Measurements from ENCODE around the gene ERFE.

Gene ERFE

DNA sequence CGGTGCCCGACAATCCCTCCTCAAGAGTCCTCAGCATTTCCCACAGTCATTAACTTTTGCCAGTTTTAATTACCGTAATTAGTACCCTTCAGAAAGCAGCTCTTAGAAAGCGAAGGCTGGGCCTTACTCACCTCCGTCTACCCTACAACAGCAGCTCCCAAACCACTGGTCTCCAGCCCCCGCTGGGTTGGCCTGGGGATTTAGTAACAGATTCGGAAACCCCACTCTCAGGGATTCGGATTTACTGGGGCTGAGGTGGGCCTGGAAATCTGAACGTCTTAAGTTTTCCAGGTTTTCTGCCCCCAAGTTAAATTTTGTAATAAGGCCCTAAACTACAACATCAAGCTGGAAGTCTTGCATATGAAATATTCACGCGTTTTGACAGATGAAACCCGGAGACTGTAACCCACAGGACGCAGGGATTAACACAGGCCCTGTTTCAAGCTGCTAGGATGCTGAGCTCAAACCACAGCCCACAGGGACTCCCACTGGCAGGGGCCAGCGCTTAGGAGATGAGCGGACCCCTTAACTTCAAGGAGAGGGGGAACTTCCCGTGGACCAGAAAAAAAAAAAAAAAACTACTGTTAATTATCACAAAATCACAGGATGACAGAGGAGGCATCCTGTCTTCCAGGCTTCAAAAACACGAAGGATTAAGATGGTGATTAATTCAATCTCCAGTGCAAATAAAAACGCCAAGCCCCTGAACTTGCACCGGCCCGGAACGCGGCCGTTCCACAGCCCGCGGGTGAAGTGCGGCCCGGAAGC lies 43.7 kb downstream of the ERFE start:
- DNase-seq (ENCODE audit: extremely low read depth, low read depth): no peak
- TF ChIP-seq, protein P1, sequence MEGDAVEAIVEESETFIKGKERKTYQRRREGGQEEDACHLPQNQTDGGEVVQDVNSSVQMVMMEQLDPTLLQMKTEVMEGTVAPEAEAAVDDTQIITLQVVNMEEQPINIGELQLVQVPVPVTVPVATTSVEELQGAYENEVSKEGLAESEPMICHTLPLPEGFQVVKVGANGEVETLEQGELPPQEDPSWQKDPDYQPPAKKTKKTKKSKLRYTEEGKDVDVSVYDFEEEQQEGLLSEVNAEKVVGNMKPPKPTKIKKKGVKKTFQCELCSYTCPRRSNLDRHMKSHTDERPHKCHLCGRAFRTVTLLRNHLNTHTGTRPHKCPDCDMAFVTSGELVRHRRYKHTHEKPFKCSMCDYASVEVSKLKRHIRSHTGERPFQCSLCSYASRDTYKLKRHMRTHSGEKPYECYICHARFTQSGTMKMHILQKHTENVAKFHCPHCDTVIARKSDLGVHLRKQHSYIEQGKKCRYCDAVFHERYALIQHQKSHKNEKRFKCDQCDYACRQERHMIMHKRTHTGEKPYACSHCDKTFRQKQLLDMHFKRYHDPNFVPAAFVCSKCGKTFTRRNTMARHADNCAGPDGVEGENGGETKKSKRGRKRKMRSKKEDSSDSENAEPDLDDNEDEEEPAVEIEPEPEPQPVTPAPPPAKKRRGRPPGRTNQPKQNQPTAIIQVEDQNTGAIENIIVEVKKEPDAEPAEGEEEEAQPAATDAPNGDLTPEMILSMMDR (IDR thresholded peaks at IDR 0.05; ENCODE audit: low read depth, low read length): no peak

DNA sequence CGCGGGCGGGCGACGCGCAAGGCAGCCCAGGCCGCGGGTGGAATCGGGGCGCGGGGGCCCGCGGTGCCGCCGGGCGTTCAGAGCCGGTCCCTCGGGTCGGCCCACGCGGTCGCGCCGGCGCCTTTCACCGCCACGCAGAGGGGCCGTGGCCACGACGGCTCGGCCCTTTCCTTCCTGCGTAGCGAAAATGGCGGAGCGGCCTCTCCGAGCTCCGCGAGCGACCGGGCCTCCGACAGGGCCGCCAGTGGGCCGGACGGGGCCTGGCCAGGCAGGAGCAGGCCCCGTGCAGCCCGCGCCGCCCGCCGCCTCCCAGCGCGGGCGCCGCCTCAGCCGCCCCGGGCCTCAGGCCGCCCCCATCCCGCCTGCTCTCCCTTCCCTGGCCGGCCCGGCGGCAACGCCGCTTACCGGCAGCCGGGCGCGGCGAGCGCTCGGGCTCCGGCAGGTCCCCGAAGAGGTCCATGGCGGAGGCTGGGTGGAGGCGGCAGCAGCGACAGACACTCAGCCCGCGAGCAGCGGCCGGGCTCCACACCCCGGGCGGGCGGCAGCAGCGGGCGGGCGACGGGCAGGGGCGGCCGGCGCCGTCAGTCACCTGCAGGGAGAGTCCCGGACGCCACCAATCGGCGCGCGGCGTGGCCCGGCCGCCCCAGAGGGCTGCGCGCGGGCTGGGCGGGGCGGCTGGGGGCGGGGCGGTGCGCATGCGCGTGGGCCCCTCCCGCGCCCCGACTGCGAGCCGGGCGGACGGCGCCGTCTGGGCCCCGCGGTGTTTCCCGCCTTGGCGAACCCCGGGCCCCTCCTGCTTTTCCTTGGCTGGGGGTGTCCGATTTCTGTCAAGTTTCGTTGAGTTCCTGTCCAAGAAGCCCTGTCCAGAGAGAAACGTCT lies 44.6 kb downstream of the ERFE start, which contains the start of gene ILKAP:
TSS of gene ILKAP (minus strand) at position 602 of the 879 bp plus-strand sequence. CDS start at position 460, 142 bp downstream.
- TF ChIP-seq, protein P1 (IDR thresholded peaks at IDR 0.05; ENCODE audit: low read depth, low read length): no peak
- peak; percentile 49 for DNase-seq (ENCODE audit: extremely low read depth, low read depth)

DNA sequence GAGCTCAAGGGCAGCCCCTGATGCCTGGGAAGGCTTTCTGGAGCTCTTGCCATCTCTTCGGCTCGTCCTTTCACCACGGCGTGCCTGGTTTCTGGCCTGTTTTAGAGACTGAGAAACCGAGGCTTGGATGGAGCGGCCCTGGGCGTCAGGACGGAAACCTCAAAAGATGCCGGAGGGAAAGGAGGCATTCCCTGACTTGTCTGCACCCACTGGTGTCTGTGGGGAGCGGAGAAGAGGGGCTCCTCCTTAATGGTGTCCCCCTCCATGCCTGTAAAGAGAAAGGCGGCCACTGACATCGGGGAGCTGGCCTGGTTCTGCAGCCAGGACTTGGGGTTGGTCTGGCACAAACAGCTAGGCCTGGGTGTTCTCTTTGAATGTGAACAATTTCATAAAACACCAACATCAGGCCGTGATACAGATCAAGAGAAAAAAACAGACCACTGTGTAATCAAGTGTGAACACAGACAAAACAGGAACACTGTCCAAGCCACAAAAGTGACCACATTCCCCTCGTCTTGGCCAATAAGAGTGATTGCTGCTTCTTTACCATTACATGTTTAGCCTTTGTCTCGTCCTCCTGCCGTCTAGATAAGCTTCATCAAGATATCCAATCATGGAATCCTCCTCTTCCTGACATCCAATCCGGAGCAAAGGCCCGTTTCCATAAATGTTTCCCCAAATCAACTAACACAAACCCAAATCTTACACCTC lies 45.4 kb downstream of the ERFE start:
- TF ChIP-seq, protein P1 (IDR thresholded peaks at IDR 0.05; ENCODE audit: low read depth, low read length): no peak
- no peak for DNase-seq (ENCODE audit: extremely low read depth, low read depth)

DNA sequence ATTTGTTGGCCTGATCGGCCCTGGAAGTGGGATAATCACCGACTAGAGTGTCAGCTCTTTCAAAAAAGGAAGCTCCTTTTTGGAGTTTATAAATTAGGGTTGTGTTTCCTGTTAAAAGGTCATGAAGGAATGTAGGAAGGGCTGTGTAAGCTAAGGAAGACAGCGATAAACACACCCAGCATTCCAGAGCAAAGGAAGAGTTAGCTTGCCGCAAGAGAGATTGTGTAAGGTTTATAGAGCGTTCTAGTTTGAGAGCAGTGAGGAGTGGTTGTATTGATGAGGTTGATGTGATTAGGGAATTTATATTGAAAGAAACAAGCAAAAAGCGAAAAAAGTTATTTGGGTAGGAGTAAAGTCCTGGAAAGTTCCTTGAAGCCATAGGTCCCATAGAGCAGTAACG lies 48.2 kb downstream of the ERFE start:
- TF ChIP-seq, protein P1 (IDR thresholded peaks at IDR 0.05; ENCODE audit: low read depth, low read length): no peak

DNA sequence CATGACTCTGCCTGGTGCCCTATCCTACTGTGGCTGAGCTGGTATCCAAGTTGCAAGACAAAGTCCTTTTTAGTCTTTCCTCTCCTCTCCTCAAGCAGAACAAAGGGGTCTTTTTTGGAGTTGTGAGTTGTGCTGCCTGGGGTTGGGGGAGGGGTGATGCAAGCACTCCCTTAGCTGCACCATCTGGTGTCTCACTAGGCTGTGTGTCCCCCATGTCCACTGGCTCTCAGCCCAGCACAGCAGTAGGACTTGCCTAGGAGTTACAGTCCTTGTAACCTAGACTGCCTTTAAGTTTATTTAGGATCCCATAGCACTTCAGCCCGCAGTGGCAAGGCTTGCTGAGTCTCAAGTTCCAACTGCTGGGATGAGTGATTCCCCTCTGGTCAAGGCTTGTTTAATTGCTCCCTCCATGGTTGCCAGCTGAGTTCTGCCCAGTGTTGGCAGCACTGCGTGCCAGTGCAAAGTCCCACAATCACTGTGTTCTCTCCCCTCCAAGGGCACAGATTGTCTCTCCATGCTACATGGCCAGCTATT lies 57.9 kb downstream of the ERFE start:
- no peak for DNase-seq (ENCODE audit: extremely low read depth, low read depth)
- TF ChIP-seq, protein P1 (IDR thresholded peaks at IDR 0.05; ENCODE audit: low read depth, low read length): no peak

More for the DNA sequence above, 48.2 kb downstream of the ERFE start:
- no peak for DNase-seq (ENCODE audit: extremely low read depth, low read depth)

All from AG09319 (cell line).